GM21423 (cell line): ENCODE results near the gene STAB1.

Experiments
- ATAC-seq: cut with Tn5 transposase; IDR thresholded peaks from one replicate; pipeline ENCODE4 v1.9.1; 2021; ENCODE audit warnings: mild to moderate bottlenecking, moderate library complexity; ENCODE audit not compliant: unreplicated experiment

Gene STAB1

DNA sequence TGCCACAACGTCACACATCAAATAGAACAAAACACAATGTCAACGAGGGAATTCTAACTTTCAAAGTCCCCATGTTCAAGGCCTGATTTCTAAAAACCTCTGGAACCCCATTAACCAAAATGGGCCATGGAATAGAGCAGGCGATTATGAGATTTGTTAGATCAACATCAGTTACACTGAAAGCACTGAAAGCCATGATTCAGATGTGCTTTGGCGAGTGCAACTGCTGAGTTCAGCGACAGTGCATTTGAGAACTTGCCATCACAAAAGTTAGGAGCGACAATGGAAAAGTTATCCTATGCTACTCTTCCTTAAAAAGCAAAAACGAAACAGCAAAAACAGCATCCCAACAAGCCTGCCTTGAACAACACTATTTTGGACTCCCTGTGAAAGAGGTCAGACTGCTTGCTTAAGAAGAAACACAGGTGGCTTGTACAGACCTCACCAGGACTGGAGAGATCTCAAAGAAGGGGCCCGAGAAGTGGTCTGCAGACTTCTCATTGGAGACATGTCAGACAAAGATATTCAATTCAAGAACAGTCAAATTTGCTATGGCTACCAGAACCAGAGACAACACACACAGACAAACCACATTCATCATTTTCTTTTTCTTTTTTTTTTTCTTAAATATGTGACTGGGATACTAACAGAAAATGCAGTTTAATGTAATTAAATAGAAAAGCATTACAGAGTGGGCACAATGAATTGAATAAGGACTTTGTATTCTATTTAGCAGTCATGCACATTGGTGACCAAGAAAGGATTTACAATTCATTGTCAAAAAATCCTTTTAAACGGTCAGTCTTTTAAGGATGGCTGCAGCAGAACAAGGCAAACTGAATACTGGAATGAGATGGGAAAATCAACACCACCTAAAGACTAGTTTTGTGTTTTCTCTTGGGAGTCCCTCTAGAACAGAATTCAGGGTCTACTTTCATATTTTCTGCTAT lies 62.1 kb downstream of the STAB1 start:
- ATAC-seq, result no peak

- no peak for ATAC-seq
Measured at GRCh38 chr3:52558436-52558835, 63.3 kb downstream of the STAB1 start.

- no peak for ATAC-seq
Measured at GRCh38 chr3:52561028-52561747, 66.0 kb downstream of the STAB1 start.

GRCh38 chr3:52563984-52564383 lies 68.8 kb downstream of the STAB1 start:
- ATAC-seq, result no peak

- ATAC-seq, result no peak
Measured at GRCh38 chr3:52568069-52568468, 72.9 kb downstream of the STAB1 start.

DNA sequence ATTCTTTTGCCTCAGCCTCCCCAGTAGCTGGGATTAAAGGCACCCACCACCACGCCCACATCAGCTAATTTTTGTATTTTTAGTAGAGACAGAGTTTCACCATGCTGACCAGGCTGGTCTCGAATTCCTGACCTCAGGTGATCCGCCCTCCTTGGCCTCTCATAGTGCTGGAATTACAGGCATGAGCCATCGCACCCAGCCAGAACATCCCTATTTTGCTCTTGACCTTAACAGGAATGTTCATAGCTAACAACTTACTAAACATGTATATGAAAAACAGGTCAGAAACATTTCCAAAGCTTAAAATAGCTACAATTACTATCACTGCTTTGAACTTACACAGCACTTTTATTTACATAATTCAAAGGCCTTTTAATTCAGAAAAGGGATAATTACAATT lies 74.9 kb downstream of the STAB1 start:
- no peak for ATAC-seq

DNA sequence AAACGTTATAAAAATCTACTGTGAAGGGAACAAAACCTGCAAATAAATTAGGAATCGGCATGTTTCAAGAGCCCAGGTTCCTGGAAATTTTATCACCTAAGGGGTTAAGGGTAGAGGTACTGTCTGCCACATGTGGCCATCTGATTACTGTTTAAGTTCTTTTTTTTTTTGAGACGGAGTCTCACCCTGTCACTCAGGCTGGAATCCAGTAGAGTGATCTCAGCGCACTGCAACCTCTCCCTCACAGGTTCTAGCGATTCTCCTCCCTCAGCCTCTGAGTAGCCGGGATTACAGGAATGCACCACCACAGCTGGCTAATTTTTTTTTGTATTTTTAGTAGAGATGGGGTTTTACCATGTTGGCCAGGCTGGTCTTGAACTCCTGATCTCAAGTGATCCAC lies 77.1 kb downstream of the STAB1 start:
- no peak for ATAC-seq
